ENCODE measurements around the gene NTM.

Gene NTM

DNA sequence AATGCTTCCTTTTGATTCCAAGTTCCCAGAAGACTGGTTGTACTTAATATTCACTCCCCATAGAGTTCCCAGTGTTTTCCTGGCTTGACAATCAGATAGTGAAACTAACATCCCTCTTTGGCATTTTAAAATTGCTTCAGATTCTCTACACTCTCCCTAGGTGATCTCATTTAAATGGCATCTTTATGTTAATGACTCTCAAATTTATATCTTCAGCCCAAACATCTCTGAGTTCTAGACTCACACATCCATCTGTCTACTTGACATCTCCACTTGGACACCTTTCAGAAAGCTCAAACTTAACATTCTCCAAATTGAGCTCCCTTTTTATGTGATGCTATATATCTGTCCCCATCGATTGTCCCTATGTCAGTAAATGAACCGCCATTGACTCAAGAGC is 232.0 kb downstream of the NTM start:
- TF ChIP-seq, protein P1, sequence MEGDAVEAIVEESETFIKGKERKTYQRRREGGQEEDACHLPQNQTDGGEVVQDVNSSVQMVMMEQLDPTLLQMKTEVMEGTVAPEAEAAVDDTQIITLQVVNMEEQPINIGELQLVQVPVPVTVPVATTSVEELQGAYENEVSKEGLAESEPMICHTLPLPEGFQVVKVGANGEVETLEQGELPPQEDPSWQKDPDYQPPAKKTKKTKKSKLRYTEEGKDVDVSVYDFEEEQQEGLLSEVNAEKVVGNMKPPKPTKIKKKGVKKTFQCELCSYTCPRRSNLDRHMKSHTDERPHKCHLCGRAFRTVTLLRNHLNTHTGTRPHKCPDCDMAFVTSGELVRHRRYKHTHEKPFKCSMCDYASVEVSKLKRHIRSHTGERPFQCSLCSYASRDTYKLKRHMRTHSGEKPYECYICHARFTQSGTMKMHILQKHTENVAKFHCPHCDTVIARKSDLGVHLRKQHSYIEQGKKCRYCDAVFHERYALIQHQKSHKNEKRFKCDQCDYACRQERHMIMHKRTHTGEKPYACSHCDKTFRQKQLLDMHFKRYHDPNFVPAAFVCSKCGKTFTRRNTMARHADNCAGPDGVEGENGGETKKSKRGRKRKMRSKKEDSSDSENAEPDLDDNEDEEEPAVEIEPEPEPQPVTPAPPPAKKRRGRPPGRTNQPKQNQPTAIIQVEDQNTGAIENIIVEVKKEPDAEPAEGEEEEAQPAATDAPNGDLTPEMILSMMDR (IDR thresholded peaks at IDR 0.05; ENCODE audit: insufficient read depth, missing control alignments) = no peak
- no peak for FAIRE-seq
- no peak for DNase-seq (ENCODE audit: insufficient read length, low spot score)

DNA sequence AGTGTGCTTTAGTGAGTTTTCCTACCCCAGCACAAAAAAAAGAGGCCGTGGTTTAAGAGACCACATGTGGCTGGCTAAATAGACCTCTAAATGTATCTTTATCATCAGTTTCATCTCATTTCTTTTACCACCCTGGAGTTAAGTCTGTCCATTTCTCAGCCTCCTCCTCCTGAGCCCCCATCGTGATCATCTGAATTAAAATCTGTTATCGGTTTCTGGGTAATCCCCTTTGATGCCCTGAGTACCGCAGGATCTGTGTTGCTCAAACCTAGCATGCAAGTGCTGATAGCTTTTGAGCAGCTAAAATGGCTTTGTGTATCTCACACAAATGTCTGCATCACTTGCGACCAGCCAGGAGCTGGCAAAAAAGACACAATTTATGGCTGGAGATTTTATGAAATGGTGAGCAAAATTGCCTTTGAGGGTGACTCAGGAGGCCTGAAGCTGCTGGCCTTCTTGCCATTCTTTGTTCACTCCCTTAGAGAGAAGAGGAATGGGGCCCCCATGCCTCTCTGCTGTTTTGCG is 236.5 kb downstream of the NTM start:
- TF ChIP-seq, protein P1 (IDR thresholded peaks at IDR 0.05; ENCODE audit: insufficient read depth, missing control alignments) = no peak
- FAIRE-seq (no peak), DNase-seq (ENCODE audit: insufficient read length, low spot score) (no peak)

DNA sequence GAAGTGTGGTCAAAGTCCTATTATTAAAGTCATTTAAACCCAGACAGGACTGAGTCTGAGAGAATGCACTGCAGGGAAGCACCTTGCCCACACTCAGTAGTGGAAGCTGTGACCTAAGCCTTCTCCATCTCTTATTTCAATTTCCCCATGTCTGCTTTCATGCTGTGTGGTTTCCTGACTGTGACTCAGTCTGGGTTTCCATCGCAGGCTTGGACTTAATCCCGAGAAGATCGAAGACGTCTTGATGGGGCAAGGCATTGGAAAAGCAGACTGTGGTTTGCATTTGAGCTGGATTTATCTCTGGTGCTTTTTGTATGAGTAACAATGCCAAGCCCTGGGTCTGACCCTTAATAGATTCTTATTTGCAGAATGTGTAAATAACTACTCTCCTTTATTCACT is 238.9 kb downstream of the NTM start:
- FAIRE-seq (no peak), DNase-seq (ENCODE audit: insufficient read length, low spot score) (no peak)
- TF ChIP-seq, protein P1 (IDR thresholded peaks at IDR 0.05; ENCODE audit: insufficient read depth, missing control alignments) = no peak

DNA sequence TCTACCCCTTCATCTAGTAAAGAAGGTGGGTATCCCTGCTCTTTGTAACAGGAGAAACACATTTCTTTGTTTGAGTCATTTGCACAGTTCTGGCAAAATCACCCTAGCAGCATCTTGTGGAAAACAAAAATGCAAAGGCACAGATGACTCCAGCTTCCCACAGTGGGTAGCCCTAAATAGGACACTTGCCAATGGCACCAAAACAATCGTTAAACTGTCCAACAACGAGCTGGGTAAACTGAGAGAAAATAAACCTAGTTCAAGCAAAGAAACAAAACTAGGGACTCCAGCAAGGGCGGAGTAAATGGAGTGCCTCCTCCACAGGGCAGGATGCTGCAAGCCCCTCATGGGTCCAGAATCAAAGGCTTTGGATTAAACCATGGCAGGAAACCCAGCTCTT is 239.5 kb downstream of the NTM start:
- TF ChIP-seq, protein P1 (IDR thresholded peaks at IDR 0.05; ENCODE audit: insufficient read depth, missing control alignments) = no peak
- no peak for FAIRE-seq
- DNase-seq (ENCODE audit: insufficient read length, low spot score) = no peak

DNA sequence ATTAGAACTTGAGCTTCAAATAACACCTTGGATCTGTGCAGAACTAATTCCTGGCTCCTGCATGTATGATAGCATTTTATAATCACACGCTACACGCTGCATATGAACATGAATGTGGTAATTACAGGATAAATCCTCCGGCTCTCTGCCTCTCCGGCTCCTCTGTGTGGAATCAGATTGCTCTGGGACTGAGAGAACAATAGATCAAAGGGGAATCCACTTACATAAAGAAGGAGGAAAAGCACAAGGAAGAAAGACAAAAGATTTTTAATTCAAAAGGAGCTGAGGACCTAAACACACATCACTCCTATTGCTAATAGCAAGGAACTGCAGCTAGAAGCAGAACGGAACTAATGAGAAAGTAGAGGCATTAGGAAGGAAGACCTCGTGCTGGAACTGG is 240.9 kb downstream of the NTM start:
- FAIRE-seq = no peak
- TF ChIP-seq, protein P1 (IDR thresholded peaks at IDR 0.05; ENCODE audit: insufficient read depth, missing control alignments) = no peak
- DNase-seq (ENCODE audit: insufficient read length, low spot score) = no peak

DNA sequence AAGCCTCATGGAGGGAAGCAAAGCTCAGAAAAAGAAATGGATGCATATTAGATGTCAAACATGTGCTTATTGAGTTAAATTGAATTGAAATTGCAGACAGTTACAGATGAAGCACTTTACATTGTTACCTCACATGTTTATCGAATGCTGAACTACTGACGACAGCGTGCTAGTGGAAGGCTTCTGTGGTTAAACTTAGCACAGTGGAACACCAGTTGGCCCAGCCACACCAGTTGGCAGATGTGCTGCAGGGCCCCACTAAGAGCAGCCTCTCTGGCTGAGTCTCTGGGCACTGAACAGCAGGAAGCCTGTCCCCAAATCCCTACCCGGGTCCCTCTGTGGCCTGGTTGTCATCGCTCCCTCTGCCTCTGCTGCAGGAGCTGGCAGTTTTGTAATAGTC is 242.1 kb downstream of the NTM start:
- TF ChIP-seq, protein P1 (IDR thresholded peaks at IDR 0.05; ENCODE audit: insufficient read depth, missing control alignments) = no peak
- DNase-seq (ENCODE audit: insufficient read length, low spot score) (no peak), FAIRE-seq (no peak)

DNA sequence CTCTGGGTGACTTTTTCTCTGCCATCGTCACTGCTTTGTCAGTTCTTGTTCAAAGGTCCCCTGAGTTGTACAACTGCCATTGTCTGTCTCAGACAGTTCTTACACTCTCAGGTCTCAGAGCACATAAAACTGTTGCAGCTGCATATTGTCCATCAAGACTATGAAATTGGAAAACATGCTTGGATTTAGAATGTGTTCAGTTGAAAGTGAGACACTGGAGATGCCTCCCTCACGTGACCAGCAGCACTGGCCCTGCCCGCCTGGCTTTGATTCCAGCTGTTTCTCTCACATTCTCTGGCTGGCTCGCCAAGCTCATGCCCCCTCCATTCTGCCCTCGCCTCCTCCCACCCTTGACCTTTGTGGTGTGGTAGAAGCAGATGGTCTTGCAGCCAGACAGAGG is 244.2 kb downstream of the NTM start:
- TF ChIP-seq, protein P1 (IDR thresholded peaks at IDR 0.05; ENCODE audit: insufficient read depth, missing control alignments) = no peak
- FAIRE-seq (no peak), DNase-seq (ENCODE audit: insufficient read length, low spot score) (no peak)
